Measurements from ENCODE around the gene ZSWIM5.

ZSWIM5 gene

DNA sequence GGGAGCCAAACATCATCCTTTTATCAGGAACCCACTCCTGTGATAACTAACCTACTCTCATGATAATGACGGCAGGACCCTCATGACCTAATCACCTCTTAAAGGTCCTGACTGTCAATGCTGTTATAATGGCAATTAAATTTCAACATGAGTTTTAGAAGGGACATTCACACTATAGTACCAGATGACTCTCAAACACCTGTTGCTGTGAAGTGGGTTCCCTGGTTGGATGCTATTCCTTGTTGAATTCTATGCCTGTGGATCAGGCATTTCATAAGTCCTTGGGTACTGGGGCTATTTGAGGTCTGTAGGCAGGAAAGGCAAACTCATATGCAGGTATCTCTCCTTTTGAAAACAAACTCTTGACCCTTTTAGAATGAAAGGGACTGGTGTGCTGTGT, 7.5 kb upstream of the ZSWIM5 start:
- TF ChIP-seq GATA2 (IDR thresholded peaks at IDR 0.05; ENCODE audit: low read depth, low read length) (no peak), GATA3 (IDR thresholded peaks at IDR 0.05; ENCODE audit: low read depth, low read length) (no peak)

DNA sequence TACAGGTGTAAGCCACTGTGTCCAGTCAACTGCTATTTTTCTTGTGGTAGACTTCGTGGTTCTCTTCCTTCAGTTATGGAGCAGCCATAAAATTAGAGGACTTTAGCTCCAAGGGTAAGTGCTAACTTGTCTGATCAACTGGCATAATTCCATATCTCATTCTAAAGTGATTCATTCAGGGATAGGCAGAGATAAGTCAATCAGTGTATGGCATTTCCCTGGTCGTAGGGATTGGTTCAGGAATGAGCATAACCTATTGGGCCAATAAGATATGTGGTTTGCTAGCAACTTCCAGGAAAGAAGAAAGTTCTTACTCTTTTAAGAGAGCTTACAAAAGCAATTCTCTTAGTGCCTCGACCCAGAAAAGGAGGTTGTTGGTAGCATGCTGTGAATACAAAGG, 4.7 kb upstream of the ZSWIM5 start:
- no peak for TF ChIP-seq GATA3 (IDR thresholded peaks at IDR 0.05; ENCODE audit: low read depth, low read length)
- TF ChIP-seq GATA2 (IDR thresholded peaks at IDR 0.05; ENCODE audit: low read depth, low read length), result no peak

DNA sequence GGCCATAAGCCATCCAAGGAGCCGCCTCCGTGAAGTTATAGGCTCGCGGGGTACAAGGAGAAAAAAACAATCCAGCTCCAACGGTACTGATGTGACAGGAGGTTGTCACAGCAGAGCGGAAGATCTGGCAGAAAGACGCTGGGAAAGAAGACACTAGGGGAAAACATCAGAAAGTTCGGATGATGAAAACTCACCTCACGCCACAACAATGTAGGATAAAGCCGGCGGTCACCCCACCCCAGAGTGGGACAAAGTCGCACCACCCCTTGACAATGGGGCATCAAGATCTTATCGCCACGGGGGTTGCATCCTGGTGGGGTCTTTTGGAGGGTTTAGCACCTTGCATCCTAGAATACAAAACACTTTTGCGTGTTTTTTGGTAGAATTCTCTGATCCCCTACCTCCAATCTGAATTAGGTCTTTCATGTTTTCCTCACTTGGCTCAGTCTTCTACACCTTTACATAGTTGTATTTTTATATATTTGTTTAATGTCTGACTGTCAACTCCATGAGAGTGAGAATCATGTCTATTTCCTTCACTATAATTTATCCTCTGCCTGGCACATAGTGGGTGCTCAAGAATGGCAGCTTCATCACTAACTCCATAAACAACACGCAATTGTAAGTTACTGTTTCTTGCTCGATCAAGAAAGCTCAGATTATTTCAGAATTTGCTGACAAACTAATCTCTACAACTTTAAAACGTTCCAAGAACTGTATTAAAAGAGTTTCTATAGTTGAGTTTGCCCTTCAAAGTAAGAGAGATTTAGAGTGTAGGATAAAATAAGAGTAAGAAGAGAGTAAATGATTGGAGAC, 611 bp upstream of the ZSWIM5 start:
- TF ChIP-seq GATA2 (IDR thresholded peaks at IDR 0.05; ENCODE audit: low read depth, low read length) (peak; percentile 73), GATA3 (IDR thresholded peaks at IDR 0.05; ENCODE audit: low read depth, low read length) (peak; percentile 16; the same call in 1 of the 2 replicates)

DNA sequence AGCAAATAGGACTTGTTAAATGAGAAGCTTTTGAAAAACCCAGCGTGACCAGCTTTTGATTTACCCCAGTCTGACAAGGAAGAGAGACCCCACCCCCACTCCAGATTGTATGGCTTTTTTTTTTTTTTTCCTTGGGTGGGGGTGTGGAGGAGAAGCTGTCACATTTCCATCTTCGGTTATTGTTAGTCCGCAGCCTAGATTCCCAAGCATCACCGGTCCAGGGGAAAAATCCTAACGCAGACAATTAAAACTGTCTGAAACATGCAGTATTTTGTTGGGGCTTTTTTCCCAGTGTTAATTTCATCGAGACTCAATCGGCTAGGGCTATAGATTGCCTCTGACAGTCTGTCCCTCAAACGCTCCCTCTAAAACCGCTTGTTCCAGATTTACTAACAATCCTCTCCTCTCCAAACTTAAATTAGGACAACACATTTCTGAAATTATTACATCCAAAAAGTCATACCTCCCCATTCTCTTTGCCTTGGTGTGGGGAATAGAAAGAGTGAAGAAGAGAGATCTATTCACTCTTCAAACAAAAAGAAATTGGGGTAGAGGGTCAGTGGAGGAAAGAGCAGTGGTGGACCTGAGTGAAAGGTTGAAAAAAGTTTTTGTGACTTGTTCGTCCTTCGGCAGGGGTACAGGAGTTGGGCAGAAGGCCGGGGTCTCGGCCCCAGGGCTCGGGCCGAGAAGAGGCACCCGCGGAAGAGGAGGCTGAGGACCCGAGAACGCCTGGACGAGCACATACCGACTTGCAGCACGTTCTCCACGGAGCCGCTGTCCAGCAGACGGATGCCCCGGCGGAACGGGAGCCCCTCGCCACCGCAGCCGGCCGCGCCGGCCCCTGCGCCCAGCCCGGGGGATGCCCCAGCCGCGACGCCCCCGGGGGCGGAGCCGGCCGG, 1.1 kb downstream of the ZSWIM5 start:
- TF ChIP-seq GATA2 (IDR thresholded peaks at IDR 0.05; ENCODE audit: low read depth, low read length) (no peak), GATA3 (IDR thresholded peaks at IDR 0.05; ENCODE audit: low read depth, low read length) (no peak)

DNA sequence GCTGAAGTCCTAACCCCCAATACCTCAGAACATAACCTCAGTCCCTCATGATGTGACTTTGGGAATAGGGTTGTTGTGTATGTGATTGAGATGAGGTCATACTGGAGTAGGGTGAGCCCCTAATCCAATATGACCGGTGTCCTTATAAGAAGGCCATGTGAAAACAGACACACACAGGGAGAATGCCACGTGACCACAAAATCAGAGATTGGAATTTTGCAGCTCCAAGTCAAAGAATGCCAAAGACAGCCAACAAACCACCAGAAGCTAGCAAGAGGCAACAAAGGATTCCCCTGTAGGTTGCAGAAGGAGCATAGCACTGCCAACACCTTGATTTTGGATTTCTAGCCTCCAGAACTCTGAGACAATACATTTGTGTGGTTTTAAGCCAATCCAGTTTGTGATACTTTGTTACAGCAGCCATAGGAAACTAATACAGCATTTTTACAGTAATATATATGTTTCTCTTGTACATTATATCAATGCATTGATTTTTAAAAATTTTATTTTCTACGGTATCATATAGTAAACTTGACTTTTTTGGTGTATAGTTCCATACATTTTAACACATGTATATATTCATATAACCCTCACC, 5.4 kb downstream of the ZSWIM5 start:
- TF ChIP-seq GATA3 (IDR thresholded peaks at IDR 0.05; ENCODE audit: low read depth, low read length) (no peak), GATA2 (IDR thresholded peaks at IDR 0.05; ENCODE audit: low read depth, low read length) (no peak)

DNA sequence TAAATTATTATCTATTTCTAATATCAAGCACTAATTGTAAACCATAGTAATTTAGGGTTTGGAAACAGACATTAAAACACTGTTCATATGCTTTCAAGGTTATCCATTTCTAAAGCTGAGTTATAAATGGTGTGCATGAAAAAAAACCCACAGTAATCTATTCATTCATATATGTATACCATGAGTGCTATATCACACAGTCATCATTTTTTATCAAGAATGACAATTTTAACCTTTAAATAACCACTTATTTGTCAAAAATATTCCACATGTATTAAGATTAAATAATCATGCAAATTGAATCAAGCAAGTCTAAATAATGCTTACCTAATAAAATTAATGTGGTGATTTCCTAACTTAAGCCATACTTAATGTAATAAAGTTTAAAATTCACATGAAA, 6.0 kb downstream of the ZSWIM5 start:
- TF ChIP-seq GATA3 (IDR thresholded peaks at IDR 0.05; ENCODE audit: low read depth, low read length) (no peak), GATA2 (IDR thresholded peaks at IDR 0.05; ENCODE audit: low read depth, low read length) (no peak)

DNA sequence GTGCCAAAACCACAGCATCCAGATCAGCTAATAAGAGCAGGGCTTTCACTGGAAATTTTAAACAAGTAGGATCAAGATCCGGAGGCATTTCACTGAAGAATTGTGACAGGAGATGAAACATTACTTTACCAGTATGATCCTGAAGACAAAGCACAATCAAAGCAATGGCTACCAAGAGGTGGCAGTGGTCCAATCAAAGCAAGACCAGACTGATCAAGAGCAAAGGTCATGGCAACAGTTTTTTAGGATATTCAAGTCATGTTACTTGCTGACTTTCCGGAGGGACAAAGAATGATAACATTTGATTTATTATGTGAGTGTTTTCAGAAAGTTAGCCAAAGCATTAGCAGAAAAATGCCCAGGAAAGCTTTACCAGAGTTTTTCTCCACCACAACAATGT, 8.2 kb downstream of the ZSWIM5 start:
- no peak for TF ChIP-seq GATA2 (IDR thresholded peaks at IDR 0.05; ENCODE audit: low read depth, low read length)

DNA sequence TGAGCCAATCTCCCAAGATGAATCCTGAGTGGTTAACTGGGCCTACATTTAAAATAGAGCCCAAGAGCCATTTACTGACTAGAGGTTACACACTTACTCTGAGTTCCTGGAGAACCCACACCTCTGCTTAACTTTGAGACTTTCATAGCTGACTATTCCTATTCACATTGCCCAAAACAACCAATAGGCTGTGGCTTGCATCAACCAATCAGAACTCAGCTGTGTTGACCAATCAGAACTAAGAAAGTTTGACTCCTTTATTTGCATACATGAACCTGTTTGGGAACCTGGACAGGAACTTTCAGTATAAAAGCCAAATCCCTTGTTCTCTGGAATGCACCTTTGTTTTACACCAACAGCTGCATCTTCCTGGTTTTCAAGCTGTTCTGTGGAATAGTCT, 9.5 kb downstream of the ZSWIM5 start:
- TF ChIP-seq GATA3 (IDR thresholded peaks at IDR 0.05; ENCODE audit: low read depth, low read length), result no peak

DNA sequence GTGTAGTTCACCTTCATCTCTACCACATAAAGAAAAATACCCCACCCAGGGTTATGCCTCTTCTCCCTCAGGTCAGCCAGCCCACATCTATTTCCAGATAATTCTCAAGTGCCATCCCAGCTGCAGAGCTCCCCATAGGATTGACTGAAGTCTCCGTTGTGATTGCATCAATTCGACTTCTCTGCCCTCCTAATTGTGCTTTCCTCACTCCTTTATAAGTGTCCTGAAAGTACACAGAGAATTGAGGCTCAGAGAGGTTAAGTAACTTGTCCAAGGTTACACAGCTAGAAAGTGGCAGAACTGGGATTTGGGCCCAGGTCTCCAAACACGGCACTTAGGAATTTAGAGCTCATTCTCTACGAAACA, 15.0 kb downstream of the ZSWIM5 start:
- TF ChIP-seq GATA3 (IDR thresholded peaks at IDR 0.05; ENCODE audit: low read depth, low read length), result no peak
- TF ChIP-seq GATA2 (IDR thresholded peaks at IDR 0.05; ENCODE audit: low read depth, low read length), result no peak

DNA sequence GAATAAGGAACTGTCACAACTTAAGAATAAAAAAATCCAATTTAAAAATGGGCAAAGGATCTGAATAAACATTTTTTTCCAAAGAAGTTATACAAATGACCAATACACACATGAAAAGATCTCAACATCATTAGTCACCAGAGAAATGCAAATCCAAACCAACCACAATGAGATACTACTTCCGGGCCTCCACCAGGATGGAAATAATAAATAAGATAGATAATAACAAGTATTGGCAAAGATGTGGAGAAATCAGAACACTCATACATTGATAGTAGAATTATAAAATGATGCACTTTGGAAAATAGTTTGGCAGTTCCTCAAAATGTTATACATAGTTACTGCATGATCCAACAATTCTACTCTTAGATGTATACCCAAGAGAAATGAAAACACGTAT, 18.7 kb downstream of the ZSWIM5 start:
- TF ChIP-seq GATA3 (IDR thresholded peaks at IDR 0.05; ENCODE audit: low read depth, low read length) (no peak), GATA2 (IDR thresholded peaks at IDR 0.05; ENCODE audit: low read depth, low read length) (no peak)

DNA sequence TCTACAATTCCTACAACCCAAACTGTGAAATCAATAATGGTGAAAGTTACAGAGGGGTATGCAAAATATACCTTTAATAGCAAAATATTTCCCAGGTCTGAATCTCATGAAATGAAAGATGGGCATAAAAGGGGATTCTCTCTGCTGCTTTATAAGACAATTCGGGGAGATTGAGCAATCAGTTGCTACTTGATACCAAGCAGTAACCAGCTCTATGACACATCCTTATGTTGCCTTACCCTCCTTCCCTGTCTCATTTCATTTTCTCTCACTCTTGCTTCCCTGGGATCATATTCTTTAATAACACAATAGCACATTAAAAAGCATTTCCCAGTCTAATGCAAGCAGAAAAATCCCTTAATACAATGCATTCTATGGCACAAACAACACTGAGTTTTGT, 29.0 kb downstream of the ZSWIM5 start:
- TF ChIP-seq GATA3 (IDR thresholded peaks at IDR 0.05; ENCODE audit: low read depth, low read length) (no peak), GATA2 (IDR thresholded peaks at IDR 0.05; ENCODE audit: low read depth, low read length) (no peak)

DNA sequence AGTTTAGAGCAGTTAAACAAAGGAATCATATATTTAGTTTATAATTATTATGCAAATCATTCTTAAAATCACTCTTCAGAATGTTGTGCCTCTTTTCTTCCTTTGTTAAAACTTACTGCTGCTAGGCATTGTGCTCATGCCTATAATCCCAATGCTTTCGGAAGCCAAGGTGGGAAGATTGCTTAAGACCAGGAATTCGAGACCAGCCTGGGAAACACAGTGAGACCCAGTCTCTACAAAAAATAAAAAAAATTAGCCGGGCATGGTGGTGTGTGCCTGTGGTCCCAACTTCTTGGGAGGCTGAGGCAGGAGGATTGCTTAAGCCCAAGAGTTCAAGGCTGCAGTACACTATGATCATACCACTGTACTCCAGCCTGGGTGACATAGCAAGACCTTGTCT, 33.6 kb downstream of the ZSWIM5 start:
- TF ChIP-seq GATA2 (IDR thresholded peaks at IDR 0.05; ENCODE audit: low read depth, low read length) (no peak), GATA3 (IDR thresholded peaks at IDR 0.05; ENCODE audit: low read depth, low read length) (no peak)

DNA sequence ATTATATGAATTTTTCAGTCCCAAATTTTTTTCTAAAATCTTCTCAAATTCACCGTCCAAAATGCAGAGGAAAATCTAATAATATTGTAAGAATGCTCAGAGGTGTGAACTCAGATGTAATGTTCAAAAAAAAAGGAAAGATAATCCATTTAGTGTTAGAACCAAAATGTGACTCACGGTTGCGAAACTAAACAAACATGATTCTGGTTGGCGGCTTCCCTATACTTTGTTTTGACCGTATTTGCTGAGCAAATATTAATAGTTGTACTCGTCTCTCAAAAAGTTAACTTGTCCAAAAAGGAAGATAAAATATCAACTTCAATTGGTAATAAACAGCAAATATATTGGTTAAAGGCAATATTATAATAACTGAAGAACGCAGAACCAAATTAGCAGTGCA, 34.4 kb downstream of the ZSWIM5 start:
- TF ChIP-seq GATA2 (IDR thresholded peaks at IDR 0.05; ENCODE audit: low read depth, low read length), result no peak
- TF ChIP-seq GATA3 (IDR thresholded peaks at IDR 0.05; ENCODE audit: low read depth, low read length), result no peak

DNA sequence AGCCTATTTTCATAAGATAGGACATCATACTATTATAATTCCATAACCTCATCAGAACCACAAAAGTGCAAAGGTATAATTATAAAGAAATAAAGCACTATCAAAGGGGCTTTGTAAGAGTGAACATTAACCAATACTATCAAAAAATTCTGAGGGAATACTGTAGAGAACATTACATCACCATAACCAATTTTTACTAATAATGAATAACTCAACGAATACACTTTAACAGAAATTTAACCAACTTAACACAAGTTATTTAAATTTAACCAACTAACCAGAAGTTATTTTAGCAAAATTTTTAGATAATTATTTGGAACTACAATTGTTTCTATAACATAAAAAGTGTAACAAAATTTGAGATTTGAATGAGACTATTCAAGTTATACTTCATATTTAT, 34.8 kb downstream of the ZSWIM5 start:
- TF ChIP-seq GATA2 (IDR thresholded peaks at IDR 0.05; ENCODE audit: low read depth, low read length) (no peak), GATA3 (IDR thresholded peaks at IDR 0.05; ENCODE audit: low read depth, low read length) (no peak)

Data from SH-SY5Y (cell line).